HepG2 (cell line): ENCODE data around the gene ABCA13. TPM values are rescaled to one million over a fixed set of nuclear protein-coding genes. Genes with fewer than 3 reads are reported as not detected.

Experiments
- HMGXB4 ChIP-seq, 2 experiments: sonication (generic) in 1 of 2; formaldehyde crosslinking in 1 of 2; IDR thresholded peaks; 2 replicates each; pipeline versions ENCODE4 v1.4.0 to v1.6.1; 2018 to 2020; ENCODE audit warnings: missing genetic modification reagents in 2 of 2, borderline replicate concordance in 1 of 2, low read depth in 1 of 2, mild to moderate bottlenecking in 1 of 2, missing biosample characterization in 1 of 2
- JARID2 ChIP-seq: sonication (generic); formaldehyde crosslinking; IDR thresholded peaks from 2 replicates; pipeline ENCODE4 v1.8.1; 2023; ENCODE audit warnings: missing genetic modification reagents, inconsistent platforms; ENCODE audit not compliant: insufficient replicate concordance
- KDM5A ChIP-seq: fragments of 200-600 bp; sonication (generic); IDR thresholded peaks from 2 replicates; pipeline ENCODE4 v1.7.0; 2018; ENCODE audit warnings: antibody characterized with exemption, mild to moderate bottlenecking, low read length, borderline replicate concordance
- MTA3 ChIP-seq: sonication (generic); formaldehyde crosslinking; IDR thresholded peaks from 2 replicates; pipeline ENCODE4 v1.4.0; 2020; ENCODE audit warnings: missing genetic modification reagents
- NFIC ChIP-seq: IDR thresholded peaks from 2 replicates; pipeline ENCODE4 v1.6.1; 2012; ENCODE audit warnings: mild to moderate bottlenecking, low read length, inconsistent platforms
- NKX3-1 ChIP-seq: sonication (generic); formaldehyde crosslinking; IDR thresholded peaks from 2 replicates; pipeline ENCODE4 v1.5.0; 2020; ENCODE audit warnings: missing genetic modification reagents
- POLR2G ChIP-seq: fragments of 200-400 bp; formaldehyde crosslinking; IDR thresholded peaks from 2 replicates; pipeline ENCODE4 v1.6.1; 2018; ENCODE audit warnings: mild to moderate bottlenecking, low read depth, low read length, moderate library complexity
- RAD21 ChIP-seq: fragments of 450-650 bp; formaldehyde crosslinking; IDR thresholded peaks from 2 replicates; pipeline ENCODE4 v1.5.0; 2020; ENCODE audit warnings: mild to moderate bottlenecking
- SMC3 ChIP-seq: IDR thresholded peaks from 2 replicates; pipeline ENCODE4 v1.6.1; 2011; ENCODE audit warnings: low read length, improper control_type of control experiment
- SNAI1 ChIP-seq: sonication (generic); formaldehyde crosslinking; IDR thresholded peaks from 2 replicates; pipeline ENCODE4 v1.5.0; 2020; ENCODE audit warnings: mild to moderate bottlenecking, missing genetic modification reagents, borderline replicate concordance
- SNAPC2 ChIP-seq: sonication (generic); formaldehyde crosslinking; IDR thresholded peaks from 2 replicates; pipeline ENCODE4 v1.8.1; 2022; ENCODE audit warnings: mild to moderate bottlenecking, missing genetic modification reagents
- THRA ChIP-seq: sonication (generic); formaldehyde crosslinking; IDR thresholded peaks from 2 replicates; pipeline ENCODE4 v1.4.0; 2020; ENCODE audit warnings: missing genetic modification reagents, borderline replicate concordance
- TMF1 ChIP-seq: sonication (generic); formaldehyde crosslinking; IDR thresholded peaks from 2 replicates; pipeline ENCODE4 v1.8.1; 2022; ENCODE audit warnings: low read depth, missing genetic modification reagents
- YY1 ChIP-seq: IDR thresholded peaks from 2 replicates; pipeline ENCODE4 v1.6.1; 2011; ENCODE audit warnings: low read length, low read depth, moderate library complexity, mild to moderate bottlenecking; ENCODE audit not compliant: insufficient read depth, insufficient replicate concordance
- ZBTB3 ChIP-seq: sonication (generic); formaldehyde crosslinking; IDR thresholded peaks from 2 replicates; pipeline ENCODE4 v1.4.0; 2020; ENCODE audit warnings: low read depth, mild to moderate bottlenecking, moderate library complexity, missing genetic modification reagents, borderline replicate concordance
- ZFP82 ChIP-seq: sonication (generic); formaldehyde crosslinking; IDR thresholded peaks from 2 replicates; pipeline ENCODE4 v1.5.1; 2020; ENCODE audit warnings: mild to moderate bottlenecking, missing genetic modification reagents, borderline replicate concordance
- ZNF230 ChIP-seq: sonication (generic); formaldehyde crosslinking; IDR thresholded peaks from 2 replicates; pipeline ENCODE4 v1.4.0; 2020; ENCODE audit warnings: mild to moderate bottlenecking, missing genetic modification reagents
- ZNF501 ChIP-seq: sonication (generic); formaldehyde crosslinking; IDR thresholded peaks from 2 replicates; pipeline ENCODE4 v1.5.1; 2020; ENCODE audit warnings: mild to moderate bottlenecking, moderate library complexity, missing genetic modification reagents
- ZNF543 ChIP-seq: sonication (generic); formaldehyde crosslinking; IDR thresholded peaks from 2 replicates; pipeline ENCODE4 v1.4.0; 2020; ENCODE audit warnings: mild to moderate bottlenecking, missing genetic modification reagents
- ZNF576 ChIP-seq: sonication (generic); formaldehyde crosslinking; IDR thresholded peaks from 2 replicates; pipeline ENCODE4 v1.4.0; 2020; ENCODE audit warnings: mild to moderate bottlenecking, missing genetic modification reagents
- ZNF644 ChIP-seq: IDR thresholded peaks from 2 replicates; pipeline ENCODE4 v1.6.1; 2016; ENCODE audit warnings: low read depth
- ZNF670 ChIP-seq: sonication (generic); formaldehyde crosslinking; IDR thresholded peaks from 2 replicates; pipeline ENCODE4 v1.8.0; 2022; ENCODE audit warnings: mild to moderate bottlenecking, missing genetic modification reagents, borderline replicate concordance
- ZNF800 ChIP-seq: sonication (generic); formaldehyde crosslinking; IDR thresholded peaks from 2 replicates; pipeline ENCODE4 v1.4.0; 2020; ENCODE audit warnings: missing genetic modification reagents
- polyA plus RNA-seq, 8 experiments: library from polyadenylated mRNA; depleted of rRNA in 3 of 8; stranded (reverse) in 7 of 8; unstranded in 1 of 8; fragments of >200 nt; fragmentation: Illumina TruSeq in 4 of 8; extraction: Trizol in 4 of 8; gene quantifications; 2 replicates each; pipeline versions ENCODE4 v1.2.1 to v1.2.3, GENCODE V29; 2011 to 2016; ENCODE audit warnings: low read depth in 4 of 8, missing spikeins in 1 of 8, mixed read lengths in 1 of 8; ENCODE audit not compliant: insufficient read depth in 1 of 8
- total RNA-seq, 5 experiments: library from RNA; depleted of rRNA; stranded (reverse); fragments of >200 nt; fragmentation: Illumina TruSeq; extraction: Trizol; gene quantifications; 2 replicates each; pipeline ENCODE4 v1.2.3, GENCODE V29; 2016; ENCODE audit warnings: low read depth in 1 of 5

The ABCA13 gene
- total and polyA plus RNA-seq, 2 of the 13 experiments (the other 11 are each of a cell fraction or from before 2014, with no cell fraction given), result 0.03 TPM; not detected in 1

- 0 out of 4 replicates have a peak, but pooled peaks of 1 of the 2 experiments have one; percentile 60 for TF ChIP-seq HMGXB4 (CRISPR knock-in tag; IDR thresholded peaks at IDR 0.05; ENCODE audit: borderline replicate concordance in 1 of 2, low read depth in 1 of 2)
- no peak for TF ChIP-seq SNAI1
- peak; percentile 85 for TF ChIP-seq SMC3
- TF ChIP-seq THRA (CRISPR knock-in tag), result no peak; the same call in 1 of the 2 replicates
- TF ChIP-seq JARID2 (CRISPR knock-in tag), result no peak
- peak; percentile 8; the same call in 1 of the 2 replicates for TF ChIP-seq KDM5A
- 0 out of 2 replicates have a peak, but pooled peaks have one; percentile 18 for TF ChIP-seq SNAPC2 (CRISPR knock-in tag)
- TF ChIP-seq ZFP82, result 0 out of 2 replicates have a peak, but pooled peaks have one; percentile 54
- no peak for TF ChIP-seq MTA3 (CRISPR knock-in tag)
- TF ChIP-seq YY1, result peak; percentile 41
- peak; percentile 17; the same call in 1 of the 2 replicates for TF ChIP-seq ZNF501 (CRISPR knock-in tag)
- TF ChIP-seq NFIC, result 0 out of 2 replicates have a peak, but pooled peaks have one; percentile 27
- TF ChIP-seq NKX3-1 (CRISPR knock-in tag), result 0 out of 2 replicates have a peak, but pooled peaks have one; percentile 36
- TF ChIP-seq ZNF800 (CRISPR knock-in tag), result peak; percentile 50; the same call in 1 of the 2 replicates
- TF ChIP-seq ZNF644, result peak; percentile 34; the same call in 1 of the 2 replicates
- TF ChIP-seq POLR2G, result peak; percentile 41; the same call in 1 of the 2 replicates
- peak; percentile 52; the same call in 1 of the 2 replicates for TF ChIP-seq ZNF543 (CRISPR knock-in tag)
- 0 out of 2 replicates have a peak, but pooled peaks have one; percentile 25 for TF ChIP-seq TMF1 (CRISPR knock-in tag)
- 0 out of 2 replicates have a peak, but pooled peaks have one; percentile 40 for TF ChIP-seq ZBTB3
- 0 out of 2 replicates have a peak, but pooled peaks have one; percentile 57 for TF ChIP-seq ZNF230 (CRISPR knock-in tag)
- peak; percentile 70; the same call in 1 of the 2 replicates for TF ChIP-seq ZNF670 (CRISPR knock-in tag)
- TF ChIP-seq ZNF576, result no peak
- peak; percentile 49 for TF ChIP-seq RAD21
Measured at GRCh38 chr7:48139459-48139858, 31.8 kb upstream of the ABCA13 start (continued).
